ENCODE data around the gene FAF1.
"Not testable (repeated sequence)": the region's sequence is repeated elsewhere in the genome, so short reads cannot be mapped to it uniquely, and the experiment has no call there.

FAF1 gene

GRCh38 chr1:50959913-50960844 lies at the start of gene FAF1:
Gene FAF1, minus strand, starts transcription at chr1:50960267. Its CDS starts 456 bp downstream, at chr1:50959811.
- DNase-seq = peak; percentile 97

GRCh38 chr1:51009381-51009780 lies 49.3 kb upstream of the FAF1 start:
- no peak for DNase-seq

- not testable (repeated sequence) for DNase-seq
Measured at GRCh38 chr1:51005549-51005948, 45.5 kb upstream of the FAF1 start.

GRCh38 chr1:51002516-51002915 lies 42.4 kb upstream of the FAF1 start:
- DNase-seq = peak; percentile 55

GRCh38 chr1:51000651-51001050 lies 40.6 kb upstream of the FAF1 start:
- no peak for DNase-seq

GRCh38 chr1:51000160-51000559 lies 40.1 kb upstream of the FAF1 start:
- DNase-seq = no peak

- DNase-seq = not testable (repeated sequence)
Measured at GRCh38 chr1:50999375-50999774, 39.3 kb upstream of the FAF1 start.

GRCh38 chr1:50996083-50996482 lies 36.0 kb upstream of the FAF1 start:
- no peak for DNase-seq

GRCh38 chr1:50995651-50996050 lies 35.6 kb upstream of the FAF1 start:
- DNase-seq = no peak

GRCh38 chr1:50994997-50995396 lies 34.9 kb upstream of the FAF1 start:
- DNase-seq = no peak

- no peak for DNase-seq
Measured at GRCh38 chr1:50993645-50994044, 33.6 kb upstream of the FAF1 start.

- no peak for DNase-seq
Measured at GRCh38 chr1:50992532-50993318, 32.7 kb upstream of the FAF1 start.

GRCh38 chr1:50989694-50990093 lies 29.6 kb upstream of the FAF1 start:
- no peak for DNase-seq

- no peak for DNase-seq
Measured at GRCh38 chr1:50986653-50987052, 26.6 kb upstream of the FAF1 start.

- DNase-seq = peak; percentile 83
Measured at GRCh38 chr1:50985094-50985493, 25.0 kb upstream of the FAF1 start.

GRCh38 chr1:50983219-50983802 lies 23.2 kb upstream of the FAF1 start:
- no peak for DNase-seq

GRCh38 chr1:50982611-50983010 lies 22.5 kb upstream of the FAF1 start:
- no peak for DNase-seq

GRCh38 chr1:50981741-50982140 lies 21.7 kb upstream of the FAF1 start:
- peak; percentile 30 for DNase-seq

GRCh38 chr1:50980505-50980904 lies 20.4 kb upstream of the FAF1 start:
- no peak for DNase-seq

GRCh38 chr1:50979937-50980336 lies 19.9 kb upstream of the FAF1 start:
- no peak for DNase-seq

- peak; percentile 55 for DNase-seq
Measured at GRCh38 chr1:50978852-50979781, 19.1 kb upstream of the FAF1 start.

- DNase-seq = peak; percentile 46
Measured at GRCh38 chr1:50978144-50978851, 18.2 kb upstream of the FAF1 start.
